Measurements from ENCODE around the gene ACO2. TPM values are rescaled to one million over a fixed set of nuclear protein-coding genes. Genes with fewer than 3 reads are reported as not detected.

ACO2 gene
- total and polyA plus RNA-seq, 12 donors = 180 to 1,020 (median 893) TPM

DNA sequence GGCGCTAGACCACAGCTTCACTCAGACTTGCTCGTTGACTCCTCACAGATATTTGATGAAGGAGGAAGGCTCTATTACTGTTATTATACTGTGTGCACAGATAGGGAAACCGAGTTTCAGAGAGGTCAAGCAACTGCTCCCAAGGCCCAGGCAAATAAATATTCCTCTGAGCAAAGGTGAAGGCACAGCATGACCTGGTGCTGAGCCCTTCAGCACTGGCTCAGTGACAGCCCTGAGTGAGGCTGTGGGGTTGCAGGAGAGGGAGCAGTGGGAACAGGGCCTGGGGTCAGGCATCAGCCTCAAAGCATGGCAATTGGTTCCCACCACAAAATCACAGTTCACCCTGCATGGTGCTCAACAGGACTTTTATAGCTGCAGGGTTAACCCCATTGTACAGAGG, 68.3 kb downstream of the ACO2 start:
- WGBS, 2 donors = 92 to 94% methylated on average over 3 of the region's 3 CpGs
- Histone ChIP-seq H3K4me3 (no peak overlapping the region), H3K9me3 (no peaks in the 10 kb centered on the region), H3K36me3 (peaks cover 0 to 56% (median 0%) of the 10 kb centered on the region in 9 donors), H3K27me3 (no peaks in the 10 kb centered on the region), H3K4me1 (peaks cover 5 to 29% (median 13%) of the 10 kb centered on the region in 9 donors), H3K27ac (no peak overlapping the region)
- no peak for ATAC-seq
- no peak for DNase-seq
- intact Hi-C loops (cut with DNase I) = no loop called here
- TF ChIP-seq, protein P1, sequence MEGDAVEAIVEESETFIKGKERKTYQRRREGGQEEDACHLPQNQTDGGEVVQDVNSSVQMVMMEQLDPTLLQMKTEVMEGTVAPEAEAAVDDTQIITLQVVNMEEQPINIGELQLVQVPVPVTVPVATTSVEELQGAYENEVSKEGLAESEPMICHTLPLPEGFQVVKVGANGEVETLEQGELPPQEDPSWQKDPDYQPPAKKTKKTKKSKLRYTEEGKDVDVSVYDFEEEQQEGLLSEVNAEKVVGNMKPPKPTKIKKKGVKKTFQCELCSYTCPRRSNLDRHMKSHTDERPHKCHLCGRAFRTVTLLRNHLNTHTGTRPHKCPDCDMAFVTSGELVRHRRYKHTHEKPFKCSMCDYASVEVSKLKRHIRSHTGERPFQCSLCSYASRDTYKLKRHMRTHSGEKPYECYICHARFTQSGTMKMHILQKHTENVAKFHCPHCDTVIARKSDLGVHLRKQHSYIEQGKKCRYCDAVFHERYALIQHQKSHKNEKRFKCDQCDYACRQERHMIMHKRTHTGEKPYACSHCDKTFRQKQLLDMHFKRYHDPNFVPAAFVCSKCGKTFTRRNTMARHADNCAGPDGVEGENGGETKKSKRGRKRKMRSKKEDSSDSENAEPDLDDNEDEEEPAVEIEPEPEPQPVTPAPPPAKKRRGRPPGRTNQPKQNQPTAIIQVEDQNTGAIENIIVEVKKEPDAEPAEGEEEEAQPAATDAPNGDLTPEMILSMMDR (IDR thresholded peaks at IDR 0.05) = no peak

DNA sequence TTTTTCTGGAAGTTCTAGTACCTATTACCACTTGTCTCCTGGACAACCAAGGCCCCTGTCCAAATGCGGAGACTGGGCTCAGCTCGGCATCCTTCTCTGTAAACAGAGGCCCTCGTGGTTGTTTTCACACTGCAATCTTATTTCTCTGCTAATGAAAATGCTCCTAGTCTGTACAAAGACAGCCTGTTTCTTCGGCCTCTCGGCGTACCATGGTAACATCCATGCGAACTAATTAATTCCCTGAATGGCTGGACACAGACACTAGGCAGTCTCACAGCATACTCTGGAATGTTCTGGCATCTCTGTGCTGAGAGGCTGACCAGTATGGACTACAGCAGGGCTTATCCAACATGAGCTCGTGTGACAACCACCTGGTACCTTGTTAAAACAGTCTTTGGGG, 69.7 kb downstream of the ACO2 start:
- intact Hi-C loops (cut with DNase I) = no loop called here
- WGBS, 2 donors = 90 to 93% methylated on average over 8 of the region's 8 CpGs
- ATAC-seq (no peak), DNase-seq (no peak)
- Histone ChIP-seq H3K36me3 (peaks cover 0 to 48% (median 0%) of the 10 kb centered on the region in 9 donors), H3K4me1 (peaks cover under 1 to 29% (median 14%) of the 10 kb centered on the region in 9 donors), H3K27ac (no peak overlapping the region), H3K27me3 (no peaks in the 10 kb centered on the region), H3K9me3 (no peaks in the 10 kb centered on the region), H3K4me3 (no peak overlapping the region)
- TF ChIP-seq, protein P1 (IDR thresholded peaks at IDR 0.05) = no peak

DNA sequence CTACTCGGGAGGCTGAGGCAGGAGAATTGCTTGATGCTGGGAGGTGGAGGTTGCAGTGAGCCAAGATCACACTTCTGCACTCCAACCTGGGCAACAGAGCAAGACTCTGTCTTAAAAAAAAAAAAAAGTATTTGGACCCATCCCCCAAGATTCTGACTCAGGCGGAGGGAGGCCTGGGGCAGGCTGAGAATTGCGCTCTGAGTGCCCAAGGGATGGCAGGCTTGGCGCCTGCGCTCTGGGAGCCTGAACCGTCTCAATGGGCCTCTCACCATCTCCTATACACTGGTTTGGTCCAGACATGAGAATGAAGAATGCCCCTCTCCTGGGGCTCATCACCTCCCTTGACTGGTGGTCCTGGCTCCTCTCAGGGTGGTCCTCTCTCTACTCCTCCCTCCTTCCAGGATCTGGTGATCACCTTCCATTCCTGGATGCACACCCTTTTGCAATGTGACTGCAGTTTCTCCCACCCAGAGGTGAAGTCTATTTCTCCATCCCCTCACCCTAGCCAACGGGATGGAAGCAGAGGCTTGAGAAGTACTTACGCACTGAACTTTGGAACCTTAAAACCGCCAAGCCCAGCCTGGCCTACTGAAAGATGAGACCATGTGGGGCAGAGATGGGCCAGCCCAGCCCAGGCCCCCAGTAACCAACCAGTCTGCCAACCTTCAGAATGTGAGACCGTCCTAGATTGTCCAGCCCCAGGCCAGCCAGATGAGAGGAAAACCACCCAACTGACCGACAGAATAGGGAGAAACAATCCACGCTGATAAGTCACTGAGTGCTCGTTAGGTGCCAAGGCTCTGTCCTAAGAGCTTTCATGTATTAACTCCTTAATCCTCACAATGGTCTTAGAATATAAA, 70.5 kb downstream of the ACO2 start:
- ATAC-seq (no peak), DNase-seq (no peak)
- TF ChIP-seq, protein P1 (IDR thresholded peaks at IDR 0.05) = no peak
- Histone ChIP-seq H3K9me3 (no peaks in the 10 kb centered on the region), H3K27me3 (no peaks in the 10 kb centered on the region), H3K27ac (no peak overlapping the region), H3K36me3 (peaks cover 0 to 45% (median 0%) of the 10 kb centered on the region in 9 donors), H3K4me3 (no peak overlapping the region), H3K4me1 (peaks cover 3 to 31% (median 15%) of the 10 kb centered on the region in 9 donors)
- 71 to 72% methylated on average over 13 of the region's 13 CpGs for WGBS, 2 donors
- intact Hi-C loops (cut with DNase I) = loop anchor here in 5 of 10 donors (5.0 to 10.0 kb wide), 3 partner anchors 48 to 235 kb away; partner anchors contain the start of genes PMM1 (in 1 of the 5) and ZC3H7B (in 1 of the 5)

DNA sequence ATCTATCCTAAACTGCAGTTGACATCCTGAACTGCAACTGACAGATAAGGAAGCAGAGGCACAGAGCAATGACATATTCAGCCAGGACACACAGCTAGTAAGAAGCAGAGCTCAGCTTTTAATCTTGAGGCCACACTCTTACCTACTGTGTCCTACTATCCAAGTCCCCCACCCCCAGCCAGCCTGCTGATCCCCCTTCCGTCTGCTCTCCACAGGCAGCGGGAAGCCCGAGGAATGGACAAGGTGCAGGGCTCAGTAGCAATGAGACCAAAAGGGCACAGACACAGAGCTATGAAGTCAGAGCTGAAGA, 71.0 kb downstream of the ACO2 start:
- H3K4me3 ChIP-seq = no peak overlapping the region
- H3K27ac ChIP-seq = no peak overlapping the region
- intact Hi-C loops (cut with DNase I) = loop anchor here in 5 of 10 donors (5.0 to 10.0 kb wide), 3 partner anchors 47 to 235 kb away; partner anchors contain the start of genes PMM1 (in 1 of the 5) and ZC3H7B (in 1 of the 5)
- 80% methylated on average over 3 of the region's 3 CpGs for WGBS, 2 donors
- no peaks in the 10 kb centered on the region for H3K9me3 ChIP-seq
- H3K4me1 ChIP-seq = peaks cover 3 to 36% (median 20%) of the 10 kb centered on the region in 9 donors
- DNase-seq (no peak), ATAC-seq (no peak)
- H3K36me3 ChIP-seq = peaks cover 0 to 39% (median 0%) of the 10 kb centered on the region in 9 donors
- H3K27me3 ChIP-seq = no peaks in the 10 kb centered on the region
- TF ChIP-seq, protein P1 (IDR thresholded peaks at IDR 0.05) = no peak
